Measurements from ENCODE around the gene PTF1A.

Gene PTF1A

DNA sequence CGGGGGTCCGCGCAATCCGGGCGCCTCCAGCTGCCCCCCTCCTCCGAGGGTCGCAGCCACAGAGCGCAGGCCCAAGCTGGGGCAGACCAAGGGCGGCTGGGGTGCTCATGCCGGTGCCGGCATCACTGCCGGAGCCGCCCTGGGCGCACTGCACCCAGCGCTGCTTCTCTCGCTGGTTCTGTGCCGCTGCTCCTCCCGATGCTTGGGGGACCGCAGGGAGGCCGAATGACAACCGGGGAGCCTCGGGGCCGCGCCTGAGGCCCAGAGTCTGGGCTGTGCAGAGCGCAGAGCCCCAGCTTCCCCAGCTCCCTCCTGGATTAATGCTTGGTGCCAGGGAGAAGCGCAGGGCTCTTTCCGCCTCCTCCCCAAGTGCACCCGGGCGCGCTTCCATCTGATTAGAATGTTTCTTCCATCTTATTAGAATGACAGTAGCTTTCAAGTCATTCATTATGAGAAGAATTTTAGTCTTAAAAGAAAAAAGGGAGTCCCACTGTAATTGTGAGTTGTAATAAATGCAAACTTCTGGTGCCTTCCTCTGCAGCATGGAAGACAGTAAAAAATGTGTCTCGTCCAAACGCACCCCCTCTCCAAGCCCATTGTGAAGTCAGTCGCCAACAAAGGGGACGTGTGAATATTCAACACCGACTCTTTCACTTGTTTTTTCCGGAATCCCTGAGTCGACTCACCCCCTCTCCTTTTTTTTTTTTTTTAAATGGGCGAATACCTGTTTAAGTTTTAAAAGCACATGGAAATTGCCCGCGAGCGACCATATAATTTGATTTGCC lies 19.5 kb upstream of the PTF1A start:
- no peaks in the 10 kb centered on the region for H3K79me2 ChIP-seq (ENCODE audit: insufficient read depth, low read length)
- no peaks in the 10 kb centered on the region for H3K9me2 ChIP-seq (replicated peaks; ENCODE audit: low read depth, low read length)
- H3K27me3 ChIP-seq (ENCODE audit: insufficient read depth, low read length, poor library complexity, severe bottlenecking), result no peaks in the 10 kb centered on the region
- no peaks in the 10 kb centered on the region for H3K4me1 ChIP-seq (ENCODE audit: insufficient read depth, low read length, poor library complexity, severe bottlenecking)
- H3K36me3 ChIP-seq (ENCODE audit: insufficient read depth, low read length), result no peaks in the 10 kb centered on the region
- no peak overlapping the region for H3K4me3 ChIP-seq (ENCODE audit: low read length, poor library complexity, severe bottlenecking)
- H4K20me1 ChIP-seq (ENCODE audit: insufficient read depth, low read length, poor library complexity, severe bottlenecking), result no peaks in the 10 kb centered on the region
- no peak overlapping the region for H2AFZ ChIP-seq (ENCODE audit: low read length)
- no peak overlapping the region for H3K9ac ChIP-seq (ENCODE audit: low read depth, low read length, poor library complexity, severe bottlenecking)
- TF ChIP-seq, protein P1, sequence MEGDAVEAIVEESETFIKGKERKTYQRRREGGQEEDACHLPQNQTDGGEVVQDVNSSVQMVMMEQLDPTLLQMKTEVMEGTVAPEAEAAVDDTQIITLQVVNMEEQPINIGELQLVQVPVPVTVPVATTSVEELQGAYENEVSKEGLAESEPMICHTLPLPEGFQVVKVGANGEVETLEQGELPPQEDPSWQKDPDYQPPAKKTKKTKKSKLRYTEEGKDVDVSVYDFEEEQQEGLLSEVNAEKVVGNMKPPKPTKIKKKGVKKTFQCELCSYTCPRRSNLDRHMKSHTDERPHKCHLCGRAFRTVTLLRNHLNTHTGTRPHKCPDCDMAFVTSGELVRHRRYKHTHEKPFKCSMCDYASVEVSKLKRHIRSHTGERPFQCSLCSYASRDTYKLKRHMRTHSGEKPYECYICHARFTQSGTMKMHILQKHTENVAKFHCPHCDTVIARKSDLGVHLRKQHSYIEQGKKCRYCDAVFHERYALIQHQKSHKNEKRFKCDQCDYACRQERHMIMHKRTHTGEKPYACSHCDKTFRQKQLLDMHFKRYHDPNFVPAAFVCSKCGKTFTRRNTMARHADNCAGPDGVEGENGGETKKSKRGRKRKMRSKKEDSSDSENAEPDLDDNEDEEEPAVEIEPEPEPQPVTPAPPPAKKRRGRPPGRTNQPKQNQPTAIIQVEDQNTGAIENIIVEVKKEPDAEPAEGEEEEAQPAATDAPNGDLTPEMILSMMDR (conservative IDR thresholded peaks at IDR 0.05; ENCODE audit: low read length), result no peak
- no peak for TF ChIP-seq EZH2phosphoT487 (IDR thresholded peaks at IDR 0.05; ENCODE audit: borderline replicate concordance)
- no peaks in the 10 kb centered on the region for H3K9me3 ChIP-seq (ENCODE audit: insufficient read depth, low read depth, low read length)
- H3K4me2 ChIP-seq (ENCODE audit: low read depth, low read length, poor library complexity, severe bottlenecking), result no peak overlapping the region
- H3F3A ChIP-seq (ENCODE audit: low read depth), result no peaks in the 10 kb centered on the region

DNA sequence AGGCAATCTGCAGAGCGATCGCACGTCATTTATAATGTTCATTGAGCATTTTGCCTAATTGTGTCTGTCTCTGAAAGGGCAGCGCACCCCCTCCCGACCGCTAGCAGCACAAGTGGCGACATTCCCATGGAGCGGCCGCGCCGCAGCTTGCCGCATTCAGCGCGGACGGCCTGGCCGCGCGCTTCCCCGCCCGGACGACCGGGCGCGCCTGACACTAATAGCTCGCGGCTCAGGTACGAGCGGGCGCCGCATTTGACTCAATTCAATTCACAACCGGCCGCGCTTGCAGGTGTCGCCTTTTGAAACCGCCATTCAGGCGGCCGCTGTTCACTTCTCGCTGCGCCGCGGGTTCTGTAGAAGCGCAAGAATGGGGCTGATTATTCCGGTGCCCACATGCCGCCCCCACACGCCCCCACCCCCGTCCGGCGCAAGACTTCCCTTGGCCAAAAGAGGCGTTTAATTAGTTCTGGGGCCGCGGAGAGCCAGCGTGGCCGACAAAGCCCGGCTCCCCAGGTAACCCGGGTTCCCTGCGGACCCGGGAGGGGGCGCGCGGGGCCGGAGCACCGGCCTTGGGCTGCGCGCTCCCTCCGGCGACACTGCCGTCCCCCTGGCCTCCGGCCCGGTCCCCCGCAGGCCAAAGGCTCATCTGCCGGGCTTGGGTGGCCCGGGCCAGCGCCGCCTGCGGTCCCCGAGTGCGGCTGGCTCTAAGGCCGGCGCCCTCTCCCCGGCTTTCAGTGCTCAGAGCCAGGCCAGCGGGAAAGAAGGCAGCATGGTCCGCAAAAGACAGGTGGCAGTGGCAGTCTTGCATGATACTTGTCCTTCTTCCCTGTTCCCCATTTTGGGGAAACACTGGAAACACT lies 18.7 kb upstream of the PTF1A start:
- Histone ChIP-seq H3K9me2 (replicated peaks; ENCODE audit: low read depth, low read length) (no peaks in the 10 kb centered on the region), H4K20me1 (ENCODE audit: insufficient read depth, low read length, poor library complexity, severe bottlenecking) (no peaks in the 10 kb centered on the region), H3K9ac (ENCODE audit: low read depth, low read length, poor library complexity, severe bottlenecking) (no peak overlapping the region), H3F3A (ENCODE audit: low read depth) (no peaks in the 10 kb centered on the region), H3K79me2 (ENCODE audit: insufficient read depth, low read length) (no peaks in the 10 kb centered on the region), H3K4me3 (ENCODE audit: low read length, poor library complexity, severe bottlenecking) (no peak overlapping the region), H3K4me2 (ENCODE audit: low read depth, low read length, poor library complexity, severe bottlenecking) (no peak overlapping the region), H3K4me1 (ENCODE audit: insufficient read depth, low read length, poor library complexity, severe bottlenecking) (no peaks in the 10 kb centered on the region), H3K9me3 (ENCODE audit: insufficient read depth, low read depth, low read length) (no peaks in the 10 kb centered on the region), H3K36me3 (ENCODE audit: insufficient read depth, low read length) (no peaks in the 10 kb centered on the region), H2AFZ (ENCODE audit: low read length) (no peak overlapping the region), H3K27me3 (ENCODE audit: insufficient read depth, low read length, poor library complexity, severe bottlenecking) (no peaks in the 10 kb centered on the region)
- TF ChIP-seq, protein P1 (conservative IDR thresholded peaks at IDR 0.05; ENCODE audit: low read length), result no peak
- TF ChIP-seq EZH2phosphoT487 (IDR thresholded peaks at IDR 0.05; ENCODE audit: borderline replicate concordance), result no peak

DNA sequence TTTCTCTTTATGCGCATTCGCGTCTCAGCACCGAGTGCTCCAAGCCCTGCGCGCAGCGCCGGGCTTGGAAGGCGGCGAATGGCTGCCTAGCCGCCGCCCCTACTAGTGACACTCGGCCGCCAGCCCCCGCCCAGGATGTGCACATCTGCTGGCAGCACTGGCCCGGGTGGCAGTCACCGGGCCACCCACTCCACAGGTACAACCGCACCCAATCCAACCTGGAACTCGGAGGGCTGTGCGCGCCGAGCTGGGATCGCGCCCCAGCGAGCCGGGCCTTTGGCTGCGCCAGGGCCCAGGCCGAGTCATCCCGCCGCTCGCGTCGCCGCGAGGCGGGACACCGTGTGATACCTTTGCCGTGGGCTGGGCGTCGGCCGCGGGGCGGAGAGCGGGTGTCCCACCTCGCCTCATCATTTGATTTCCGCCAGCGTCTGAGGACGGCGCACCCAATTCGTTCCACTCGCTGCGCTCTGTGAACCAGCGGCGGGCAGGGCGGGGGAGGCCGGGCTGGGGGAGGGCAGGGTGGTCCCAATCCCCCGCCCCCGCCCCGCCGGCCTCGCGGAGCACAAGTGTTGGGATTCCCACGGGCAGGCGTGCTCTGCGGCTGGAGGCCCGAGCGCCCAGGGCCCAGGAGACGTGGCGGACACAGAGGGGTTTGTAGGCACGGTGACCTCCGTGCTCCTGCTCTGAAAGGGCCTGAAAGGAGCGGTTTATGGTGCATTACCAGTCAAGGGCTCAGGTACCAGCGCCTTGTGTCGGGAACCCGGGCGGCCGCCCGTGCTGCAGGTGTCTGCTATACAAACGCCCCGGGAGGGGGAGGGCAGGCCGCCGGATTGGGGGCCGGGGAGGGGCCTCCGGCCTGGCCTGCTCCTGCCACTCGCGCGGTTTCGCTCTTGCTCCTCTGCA lies 17.8 kb upstream of the PTF1A start:
- H3K4me1 ChIP-seq (ENCODE audit: insufficient read depth, low read length, poor library complexity, severe bottlenecking), result no peaks in the 10 kb centered on the region
- H3K4me3 ChIP-seq (ENCODE audit: low read length, poor library complexity, severe bottlenecking), result no peak overlapping the region
- no peaks in the 10 kb centered on the region for H3K9me2 ChIP-seq (replicated peaks; ENCODE audit: low read depth, low read length)
- no peaks in the 10 kb centered on the region for H3F3A ChIP-seq (ENCODE audit: low read depth)
- H3K27me3 ChIP-seq (ENCODE audit: insufficient read depth, low read length, poor library complexity, severe bottlenecking), result no peaks in the 10 kb centered on the region
- H3K79me2 ChIP-seq (ENCODE audit: insufficient read depth, low read length), result no peaks in the 10 kb centered on the region
- no peaks in the 10 kb centered on the region for H3K9me3 ChIP-seq (ENCODE audit: insufficient read depth, low read depth, low read length)
- no peak overlapping the region for H3K4me2 ChIP-seq (ENCODE audit: low read depth, low read length, poor library complexity, severe bottlenecking)
- TF ChIP-seq, protein P1 (conservative IDR thresholded peaks at IDR 0.05; ENCODE audit: low read length), result no peak
- no peak for TF ChIP-seq EZH2phosphoT487 (IDR thresholded peaks at IDR 0.05; ENCODE audit: borderline replicate concordance)
- H2AFZ ChIP-seq (ENCODE audit: low read length), result no peak overlapping the region
- H3K9ac ChIP-seq (ENCODE audit: low read depth, low read length, poor library complexity, severe bottlenecking), result no peak overlapping the region
- H4K20me1 ChIP-seq (ENCODE audit: insufficient read depth, low read length, poor library complexity, severe bottlenecking), result no peaks in the 10 kb centered on the region
- H3K36me3 ChIP-seq (ENCODE audit: insufficient read depth, low read length), result no peaks in the 10 kb centered on the region
